Activated naive CD8-positive, alpha-beta T cell treated with anti-CD3 and anti-CD28 coated beads, Interleukin-2, amount 50 U/mL, for 24 hours (primary cell): ENCODE measurements around the gene TOMM22.
A peak's percentile ranks its signal among the peaks of the same experiment; 100 is the strongest.

Experiments
- ATAC-seq: fragments of 150-1000 bp; cut with Tn5 transposase; one replicate; pipeline ENCODE4 v1.10.0; 2021
- DNase-seq: peaks from one replicate; pipeline ENCODE4 v3.0.0; 2021
- H3K27ac Mint-ChIP-seq: one replicate; pipeline ENCODE4 v1.8.0; 2021; ENCODE audit warnings: mild to moderate bottlenecking, mixed read lengths
- H3K27me3 Mint-ChIP-seq: one replicate; pipeline ENCODE4 v1.8.0; 2021; ENCODE audit warnings: mixed read lengths
- H3K36me3 Mint-ChIP-seq: one replicate; pipeline ENCODE4 v1.8.0; 2021; ENCODE audit warnings: low read depth, mixed read lengths
- H3K4me1 Mint-ChIP-seq: one replicate; pipeline ENCODE4 v1.8.0; 2021; ENCODE audit warnings: mixed read lengths
- H3K4me3 Mint-ChIP-seq: one replicate; pipeline ENCODE4 v1.8.0; 2021; ENCODE audit warnings: mild to moderate bottlenecking, moderate library complexity, mixed read lengths
- H3K9me3 Mint-ChIP-seq: one replicate; pipeline ENCODE4 v1.8.0; 2021; ENCODE audit warnings: mixed read lengths

The TOMM22 gene

GRCh38 chr22:38716826-38717225 is 35.1 kb downstream of the TOMM22 start:
- no peak for ATAC-seq
- no peaks in the 10 kb centered on the region for H3K9me3 Mint-ChIP-seq
- DNase-seq = no peak
- no peak overlapping the region for H3K4me3 Mint-ChIP-seq
- peaks cover 29% of the 10 kb centered on the region for H3K4me1 Mint-ChIP-seq
- no peaks in the 10 kb centered on the region for H3K27me3 Mint-ChIP-seq
- H3K27ac Mint-ChIP-seq = no peak overlapping the region
- H3K36me3 Mint-ChIP-seq = peaks cover 32% of the 10 kb centered on the region

- ATAC-seq (no peak), DNase-seq (no peak)
- no peaks in the 10 kb centered on the region for H3K9me3 Mint-ChIP-seq
- H3K36me3 Mint-ChIP-seq = peaks cover 33% of the 10 kb centered on the region
- no peak overlapping the region for H3K4me3 Mint-ChIP-seq
- peaks cover 27% of the 10 kb centered on the region for H3K4me1 Mint-ChIP-seq
- no peaks in the 10 kb centered on the region for H3K27me3 Mint-ChIP-seq
- no peak overlapping the region for H3K27ac Mint-ChIP-seq
Measured at GRCh38 chr22:38717244-38717643, 35.5 kb downstream of the TOMM22 start.

- no peaks in the 10 kb centered on the region for H3K9me3 Mint-ChIP-seq
- H3K36me3 Mint-ChIP-seq = peaks cover 39% of the 10 kb centered on the region
Measured at GRCh38 chr22:38718414-38718813, 36.7 kb downstream of the TOMM22 start.

GRCh38 chr22:38719196-38719595 is 37.4 kb downstream of the TOMM22 start:
- no peaks in the 10 kb centered on the region for H3K9me3 Mint-ChIP-seq
- no peaks in the 10 kb centered on the region for H3K27me3 Mint-ChIP-seq
- no peak overlapping the region for H3K4me3 Mint-ChIP-seq

More at GRCh38 chr22:38718414-38718813, 36.7 kb downstream of the TOMM22 start:
- Mint-ChIP-seq H3K27me3 (no peaks in the 10 kb centered on the region), H3K4me3 (no peak overlapping the region), H3K27ac (peak overlapping the region; percentile 71), H3K4me1 (peaks cover 16% of the 10 kb centered on the region)
- DNase-seq (no peak), ATAC-seq (no peak)

GRCh38 chr22:38720350-38720749 is 38.6 kb downstream of the TOMM22 start:
- Mint-ChIP-seq H3K9me3 (no peaks in the 10 kb centered on the region), H3K4me3 (no peak overlapping the region), H3K27me3 (no peaks in the 10 kb centered on the region), H3K4me1 (peaks cover 7% of the 10 kb centered on the region), H3K27ac (no peak overlapping the region), H3K36me3 (peaks cover 52% of the 10 kb centered on the region)
- ATAC-seq (no peak), DNase-seq (no peak)

More at GRCh38 chr22:38719196-38719595, 37.4 kb downstream of the TOMM22 start:
- Mint-ChIP-seq H3K4me1 (peaks cover 11% of the 10 kb centered on the region), H3K27ac (no peak overlapping the region), H3K36me3 (peaks cover 45% of the 10 kb centered on the region)
- DNase-seq (no peak), ATAC-seq (no peak)

GRCh38 chr22:38721551-38721950 is 39.8 kb downstream of the TOMM22 start:
- DNase-seq (no peak), ATAC-seq (no peak)
- Mint-ChIP-seq H3K9me3 (no peaks in the 10 kb centered on the region), H3K4me3 (no peak overlapping the region), H3K36me3 (peaks cover 61% of the 10 kb centered on the region), H3K27me3 (no peaks in the 10 kb centered on the region), H3K4me1 (peaks cover 7% of the 10 kb centered on the region), H3K27ac (no peak overlapping the region)

GRCh38 chr22:38724176-38724575 is 42.4 kb downstream of the TOMM22 start:
- Mint-ChIP-seq H3K4me3 (no peak overlapping the region), H3K9me3 (no peaks in the 10 kb centered on the region), H3K36me3 (peaks cover 59% of the 10 kb centered on the region), H3K4me1 (no peaks in the 10 kb centered on the region), H3K27ac (no peak overlapping the region), H3K27me3 (no peaks in the 10 kb centered on the region)
- DNase-seq = no peak
- ATAC-seq = no peak

GRCh38 chr22:38724926-38725571 is 43.3 kb downstream of the TOMM22 start:
- H3K9me3 Mint-ChIP-seq = no peaks in the 10 kb centered on the region
- no peak for DNase-seq
- no peaks in the 10 kb centered on the region for H3K4me1 Mint-ChIP-seq
- H3K36me3 Mint-ChIP-seq = peaks cover 59% of the 10 kb centered on the region
- no peaks in the 10 kb centered on the region for H3K27me3 Mint-ChIP-seq
- no peak overlapping the region for H3K27ac Mint-ChIP-seq
- H3K4me3 Mint-ChIP-seq = no peak overlapping the region
- ATAC-seq = peak; percentile 49

GRCh38 chr22:38725900-38726655 is 44.3 kb downstream of the TOMM22 start:
- Mint-ChIP-seq H3K4me1 (peaks cover 2% of the 10 kb centered on the region), H3K36me3 (peaks cover 65% of the 10 kb centered on the region), H3K27me3 (no peaks in the 10 kb centered on the region), H3K9me3 (no peaks in the 10 kb centered on the region), H3K4me3 (no peak overlapping the region), H3K27ac (no peak overlapping the region)
- no peak for ATAC-seq
- DNase-seq = no peak

GRCh38 chr22:38727123-38727522 is 45.4 kb downstream of the TOMM22 start:
- ATAC-seq (no peak), DNase-seq (no peak)
- H3K27ac Mint-ChIP-seq = no peak overlapping the region
- peaks cover 2% of the 10 kb centered on the region for H3K4me1 Mint-ChIP-seq
- H3K4me3 Mint-ChIP-seq = no peak overlapping the region
- H3K36me3 Mint-ChIP-seq = peaks cover 61% of the 10 kb centered on the region
- no peaks in the 10 kb centered on the region for H3K9me3 Mint-ChIP-seq
- H3K27me3 Mint-ChIP-seq = no peaks in the 10 kb centered on the region

GRCh38 chr22:38727530-38728451 is 46.0 kb downstream of the TOMM22 start:
- Mint-ChIP-seq H3K36me3 (peaks cover 57% of the 10 kb centered on the region), H3K27me3 (no peaks in the 10 kb centered on the region), H3K27ac (no peak overlapping the region), H3K4me3 (no peak overlapping the region), H3K9me3 (no peaks in the 10 kb centered on the region), H3K4me1 (peaks cover 2% of the 10 kb centered on the region)
- DNase-seq (no peak), ATAC-seq (no peak)

- H3K4me1 Mint-ChIP-seq = peaks cover 6% of the 10 kb centered on the region
- peaks cover 45% of the 10 kb centered on the region for H3K36me3 Mint-ChIP-seq
- DNase-seq = no peak
- no peak overlapping the region for H3K27ac Mint-ChIP-seq
- H3K9me3 Mint-ChIP-seq = no peaks in the 10 kb centered on the region
- no peak for ATAC-seq
- H3K27me3 Mint-ChIP-seq = no peaks in the 10 kb centered on the region
- H3K4me3 Mint-ChIP-seq = no peak overlapping the region
Measured at GRCh38 chr22:38728871-38729796, 47.4 kb downstream of the TOMM22 start.

GRCh38 chr22:38729946-38730345 is 48.2 kb downstream of the TOMM22 start:
- Mint-ChIP-seq H3K27me3 (no peaks in the 10 kb centered on the region), H3K36me3 (peaks cover 43% of the 10 kb centered on the region), H3K9me3 (no peaks in the 10 kb centered on the region), H3K4me1 (peaks cover 6% of the 10 kb centered on the region), H3K27ac (no peak overlapping the region), H3K4me3 (no peak overlapping the region)
- DNase-seq (no peak), ATAC-seq (no peak)

GRCh38 chr22:38730411-38730871 is 48.7 kb downstream of the TOMM22 start:
- Mint-ChIP-seq H3K36me3 (peaks cover 40% of the 10 kb centered on the region), H3K4me3 (no peak overlapping the region)
- DNase-seq = no peak

More at GRCh38 chr22:38730411-38730871, 48.7 kb downstream of the TOMM22 start:
- no peaks in the 10 kb centered on the region for H3K27me3 Mint-ChIP-seq
- H3K4me1 Mint-ChIP-seq = peaks cover 10% of the 10 kb centered on the region
- ATAC-seq = no peak
- no peak overlapping the region for H3K27ac Mint-ChIP-seq
- no peaks in the 10 kb centered on the region for H3K9me3 Mint-ChIP-seq
